Measurements from ENCODE around the gene SLC7A1.

GRCh38 chr13:29505511-29505910 lies 90.0 kb downstream of the SLC7A1 start:
- TF ChIP-seq CBX2 (IDR thresholded peaks at IDR 0.05; ENCODE audit: borderline replicate concordance, low read depth): no peak
- no peak for TF ChIP-seq CTCF (IDR thresholded peaks at IDR 0.05)
- TF ChIP-seq E2F6 (IDR thresholded peaks at IDR 0.05; ENCODE audit: borderline replicate concordance, low read depth): no peak
- TF ChIP-seq USF2 (IDR thresholded peaks at IDR 0.05): no peak
- TF ChIP-seq ZNF302 (CRISPR knock-in tag; IDR thresholded peaks at IDR 0.05): no peak
- no peak for TF ChIP-seq SMC3 (IDR thresholded peaks at IDR 0.05)
- TF ChIP-seq HES2 (IDR thresholded peaks at IDR 0.05): no peak
- TF ChIP-seq POLR2A (IDR thresholded peaks at IDR 0.05; ENCODE audit: low read length): no peak

Measured in A549 (cell line).